ENCODE measurements around the gene MYBPH.

The MYBPH gene

GRCh38 chr1:203219934-203220333 lies 44.3 kb upstream of the MYBPH start:
- H3K27me3 ChIP-seq (ENCODE audit: control insufficient read depth in 1 of 2, insufficient read depth in 1 of 2, low read length in 2 of 2): peaks cover 65 to 83% of the 10 kb centered on the region in 2 experiments
- no peak overlapping the region for H2BK15ac ChIP-seq (ENCODE audit: low read depth, poor library complexity, severe bottlenecking)
- no peak overlapping the region for H2BK12ac ChIP-seq (ENCODE audit: low read length in 2 of 2)
- DNase-seq: no peak
- H3K14ac ChIP-seq (ENCODE audit: low read length in 2 of 2): no peak overlapping the region
- H2BK5ac ChIP-seq (ENCODE audit: low read depth, low read length, poor library complexity, severe bottlenecking): no peak overlapping the region
- H2AK5ac ChIP-seq (ENCODE audit: low read length, severe bottlenecking): no peak overlapping the region
- H3K23ac ChIP-seq (ENCODE audit: low read length in 2 of 2): no peak overlapping the region
- peaks cover 6% of the 10 kb centered on the region for H3K4me1 ChIP-seq (ENCODE audit: control insufficient read depth, insufficient read depth, low read depth, low read length)
- 71% methylated on average over 8 of the region's 8 CpGs for whole genome bisulfite sequencing
- H2AFZ ChIP-seq (ENCODE audit: low read depth, low read length): no peak overlapping the region
- no peak overlapping the region for H3K27ac ChIP-seq (ENCODE audit: low read length, poor library complexity, severe bottlenecking)
- H3K9ac ChIP-seq (ENCODE audit: low read length): no peak overlapping the region
- H2BK120ac ChIP-seq (ENCODE audit: low read depth, low read length): no peak overlapping the region
- H3K4me2 ChIP-seq (ENCODE audit: low read length, poor library complexity, severe bottlenecking): no peak overlapping the region
- H3K9me3 ChIP-seq (ENCODE audit: control insufficient read depth, low read length): no peaks in the 10 kb centered on the region
- no peaks in the 10 kb centered on the region for H3K79me1 ChIP-seq (replicated peaks; ENCODE audit: low read length, poor library complexity, severe bottlenecking)
- no peak overlapping the region for H3K4ac ChIP-seq (ENCODE audit: low read depth in 1 of 2, low read length in 2 of 2)
- no peak overlapping the region for H4K91ac ChIP-seq (ENCODE audit: low read length)
- no peak overlapping the region for H3K18ac ChIP-seq (ENCODE audit: low read depth in 1 of 2, low read length in 2 of 2)
- H4K8ac ChIP-seq (ENCODE audit: low read length): no peak overlapping the region
- H3K36me3 ChIP-seq (ENCODE audit: control insufficient read depth in 1 of 2, insufficient read depth in 2 of 2, low read depth in 1 of 2, low read length in 2 of 2): no peaks in the 10 kb centered on the region
- H3K4me3 ChIP-seq (ENCODE audit: insufficient read depth in 1 of 2, low read depth in 1 of 2, low read length in 2 of 2): no peak overlapping the region

- Histone ChIP-seq H2BK5ac (ENCODE audit: low read depth, low read length, poor library complexity, severe bottlenecking) (no peak overlapping the region), H2BK15ac (ENCODE audit: low read depth, poor library complexity, severe bottlenecking) (no peak overlapping the region), H3K4me1 (ENCODE audit: control insufficient read depth, insufficient read depth, low read depth, low read length) (peaks cover 6% of the 10 kb centered on the region), H2BK120ac (ENCODE audit: low read depth, low read length) (no peak overlapping the region), H3K27me3 (ENCODE audit: control insufficient read depth in 1 of 2, insufficient read depth in 1 of 2, low read length in 2 of 2) (peaks cover 60 to 76% of the 10 kb centered on the region in 2 experiments), H2AK5ac (ENCODE audit: low read length, severe bottlenecking) (no peak overlapping the region), H3K9ac (ENCODE audit: low read length) (no peak overlapping the region), H4K91ac (ENCODE audit: low read length) (no peak overlapping the region), H4K8ac (ENCODE audit: low read length) (no peak overlapping the region), H3K4ac (ENCODE audit: low read depth in 1 of 2, low read length in 2 of 2) (no peak overlapping the region), H3K18ac (ENCODE audit: low read depth in 1 of 2, low read length in 2 of 2) (no peak overlapping the region), H3K14ac (ENCODE audit: low read length in 2 of 2) (no peak overlapping the region), H3K9me3 (ENCODE audit: control insufficient read depth, low read length) (no peaks in the 10 kb centered on the region), H3K4me3 (ENCODE audit: insufficient read depth in 1 of 2, low read depth in 1 of 2, low read length in 2 of 2) (no peak overlapping the region), H3K23ac (ENCODE audit: low read length in 2 of 2) (no peak overlapping the region), H2BK12ac (ENCODE audit: low read length in 2 of 2) (no peak overlapping the region), H2AFZ (ENCODE audit: low read depth, low read length) (no peak overlapping the region), H3K79me1 (replicated peaks; ENCODE audit: low read length, poor library complexity, severe bottlenecking) (no peaks in the 10 kb centered on the region), H3K4me2 (ENCODE audit: low read length, poor library complexity, severe bottlenecking) (no peak overlapping the region), H3K36me3 (ENCODE audit: control insufficient read depth in 1 of 2, insufficient read depth in 2 of 2, low read depth in 1 of 2, low read length in 2 of 2) (no peaks in the 10 kb centered on the region), H3K27ac (ENCODE audit: low read length, poor library complexity, severe bottlenecking) (no peak overlapping the region)
- 85% methylated on average over 1 of the region's 1 CpG for WGBS
- DNase-seq: no peak
These were observed 43.5 kb upstream of the MYBPH start for GRCh38 chr1:203219171-203219570.

GRCh38 chr1:203217668-203218067 lies 42.0 kb upstream of the MYBPH start:
- Histone ChIP-seq H3K18ac (ENCODE audit: low read depth in 1 of 2, low read length in 2 of 2) (no peak overlapping the region), H3K9ac (ENCODE audit: low read length) (no peak overlapping the region), H3K14ac (ENCODE audit: low read length in 2 of 2) (no peak overlapping the region), H2AK5ac (ENCODE audit: low read length, severe bottlenecking) (no peak overlapping the region), H3K27me3 (ENCODE audit: control insufficient read depth in 1 of 2, insufficient read depth in 1 of 2, low read length in 2 of 2) (peaks cover 48 to 61% of the 10 kb centered on the region in 2 experiments), H3K79me1 (replicated peaks; ENCODE audit: low read length, poor library complexity, severe bottlenecking) (no peaks in the 10 kb centered on the region), H4K8ac (ENCODE audit: low read length) (no peak overlapping the region), H4K91ac (ENCODE audit: low read length) (no peak overlapping the region), H2BK120ac (ENCODE audit: low read depth, low read length) (no peak overlapping the region), H3K9me3 (ENCODE audit: control insufficient read depth, low read length) (no peaks in the 10 kb centered on the region), H3K36me3 (ENCODE audit: control insufficient read depth in 1 of 2, insufficient read depth in 2 of 2, low read depth in 1 of 2, low read length in 2 of 2) (no peaks in the 10 kb centered on the region), H3K4ac (ENCODE audit: low read depth in 1 of 2, low read length in 2 of 2) (no peak overlapping the region), H2BK12ac (ENCODE audit: low read length in 2 of 2) (no peak overlapping the region), H2BK15ac (ENCODE audit: low read depth, poor library complexity, severe bottlenecking) (no peak overlapping the region), H2AFZ (ENCODE audit: low read depth, low read length) (no peak overlapping the region), H3K23ac (ENCODE audit: low read length in 2 of 2) (no peak overlapping the region), H3K4me1 (ENCODE audit: control insufficient read depth, insufficient read depth, low read depth, low read length) (peaks cover 6% of the 10 kb centered on the region), H2BK5ac (ENCODE audit: low read depth, low read length, poor library complexity, severe bottlenecking) (no peak overlapping the region), H3K4me3 (ENCODE audit: insufficient read depth in 1 of 2, low read depth in 1 of 2, low read length in 2 of 2) (no peak overlapping the region), H3K27ac (ENCODE audit: low read length, poor library complexity, severe bottlenecking) (no peak overlapping the region), H3K4me2 (ENCODE audit: low read length, poor library complexity, severe bottlenecking) (no peak overlapping the region)
- WGBS: 90% methylated on average over 7 of the region's 7 CpGs
- DNase-seq: no peak

- H3K4me3 ChIP-seq (ENCODE audit: insufficient read depth in 1 of 2, low read depth in 1 of 2, low read length in 2 of 2): no peak overlapping the region
- no peaks in the 10 kb centered on the region for H3K79me1 ChIP-seq (replicated peaks; ENCODE audit: low read length, poor library complexity, severe bottlenecking)
- no peak for DNase-seq
- H2BK15ac ChIP-seq (ENCODE audit: low read depth, poor library complexity, severe bottlenecking): no peak overlapping the region
- H3K27me3 ChIP-seq (ENCODE audit: control insufficient read depth in 1 of 2, insufficient read depth in 1 of 2, low read length in 2 of 2): peaks cover 45 to 56% of the 10 kb centered on the region in 2 experiments
- no peak overlapping the region for H2AFZ ChIP-seq (ENCODE audit: low read depth, low read length)
- no peak overlapping the region for H2BK5ac ChIP-seq (ENCODE audit: low read depth, low read length, poor library complexity, severe bottlenecking)
- H3K23ac ChIP-seq (ENCODE audit: low read length in 2 of 2): no peak overlapping the region
- H3K36me3 ChIP-seq (ENCODE audit: control insufficient read depth in 1 of 2, insufficient read depth in 2 of 2, low read depth in 1 of 2, low read length in 2 of 2): no peaks in the 10 kb centered on the region
- H3K9me3 ChIP-seq (ENCODE audit: control insufficient read depth, low read length): no peaks in the 10 kb centered on the region
- H3K14ac ChIP-seq (ENCODE audit: low read length in 2 of 2): no peak overlapping the region
- H2BK12ac ChIP-seq (ENCODE audit: low read length in 2 of 2): peak overlapping the region in 1 of 2 experiments; percentile 43
- H4K8ac ChIP-seq (ENCODE audit: low read length): no peak overlapping the region
- no peak overlapping the region for H3K18ac ChIP-seq (ENCODE audit: low read depth in 1 of 2, low read length in 2 of 2)
- no peak overlapping the region for H3K27ac ChIP-seq (ENCODE audit: low read length, poor library complexity, severe bottlenecking)
- H4K91ac ChIP-seq (ENCODE audit: low read length): no peak overlapping the region
- H3K4me2 ChIP-seq (ENCODE audit: low read length, poor library complexity, severe bottlenecking): no peak overlapping the region
- WGBS: 69% methylated on average over 6 of the region's 6 CpGs
- H3K9ac ChIP-seq (ENCODE audit: low read length): no peak overlapping the region
- H3K4me1 ChIP-seq (ENCODE audit: control insufficient read depth, insufficient read depth, low read depth, low read length): peaks cover 6% of the 10 kb centered on the region
- H3K4ac ChIP-seq (ENCODE audit: low read depth in 1 of 2, low read length in 2 of 2): no peak overlapping the region
- H2AK5ac ChIP-seq (ENCODE audit: low read length, severe bottlenecking): no peak overlapping the region
- no peak overlapping the region for H2BK120ac ChIP-seq (ENCODE audit: low read depth, low read length)
These were observed 41.6 kb upstream of the MYBPH start for GRCh38 chr1:203217139-203217655.
